ENCODE data around the gene TUBA4B. TPM values are rescaled to one million over a fixed set of nuclear protein-coding genes. Genes with fewer than 3 reads are reported as not detected.
A peak's percentile ranks its signal among the peaks of the same experiment; 100 is the strongest.

The TUBA4B gene
- total RNA-seq, 1 donor from 2014 or later: not detected

DNA sequence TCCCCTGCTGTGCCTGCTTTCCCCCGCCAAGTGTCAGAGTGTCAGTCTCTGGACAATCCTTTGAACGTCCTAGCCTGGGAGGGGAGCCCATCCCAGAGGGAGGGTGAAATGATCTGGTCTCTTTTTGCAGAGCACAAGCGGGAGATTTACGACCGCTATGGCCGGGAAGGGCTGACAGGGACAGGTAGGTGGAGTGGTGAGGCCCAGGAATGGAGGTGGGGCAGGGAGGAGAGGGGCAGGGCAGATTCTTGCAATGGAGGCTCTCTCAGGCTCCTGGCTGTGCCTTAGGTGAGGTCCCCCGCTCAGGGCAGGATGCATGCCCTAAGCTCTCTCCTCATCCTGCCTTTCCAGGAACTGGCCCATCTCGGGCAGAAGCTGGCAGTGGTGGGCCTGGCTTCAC lies 28.5 kb downstream of the TUBA4B start:
- Mint-ChIP-seq H3K27me3 (peaks cover 4% of the 10 kb centered on the region), H3K4me3 (peak overlapping the region; percentile 96), H3K4me1 (ENCODE audit: unreplicated experiment) (peaks cover 22% of the 10 kb centered on the region)

GRCh38 chr2:219282375-219282774 lies 29.3 kb downstream of the TUBA4B start:
- H3K27ac Mint-ChIP-seq: no peak overlapping the region
- no peaks in the 10 kb centered on the region for H3K9me3 Mint-ChIP-seq
- H3K36me3 Mint-ChIP-seq: peaks cover 9% of the 10 kb centered on the region
- DNase-seq (ENCODE audit: extremely low spot score, unreplicated experiment): no peak
- H3K27me3 Mint-ChIP-seq: peaks cover 4% of the 10 kb centered on the region
- H3K4me1 Mint-ChIP-seq (ENCODE audit: unreplicated experiment): peaks cover 23% of the 10 kb centered on the region
- no peak overlapping the region for H3K4me3 Mint-ChIP-seq
- no peak for TF ChIP-seq CTCF (conservative IDR thresholded peaks at IDR 0.05)

More for the DNA sequence above, 28.5 kb downstream of the TUBA4B start:
- Mint-ChIP-seq H3K9me3 (no peaks in the 10 kb centered on the region), H3K36me3 (peaks cover 9% of the 10 kb centered on the region), H3K27ac (peak overlapping the region; percentile 97)
- TF ChIP-seq CTCF (conservative IDR thresholded peaks at IDR 0.05): no peak
- no peak for DNase-seq (ENCODE audit: extremely low spot score, unreplicated experiment)

GRCh38 chr2:219282943-219283581 lies 30.0 kb downstream of the TUBA4B start:
- no peaks in the 10 kb centered on the region for H3K27me3 Mint-ChIP-seq
- TF ChIP-seq CTCF (conservative IDR thresholded peaks at IDR 0.05): no peak
- H3K36me3 Mint-ChIP-seq: peaks cover 9% of the 10 kb centered on the region
- H3K9me3 Mint-ChIP-seq: no peaks in the 10 kb centered on the region
- DNase-seq (ENCODE audit: extremely low spot score, unreplicated experiment): no peak
- peaks cover 16% of the 10 kb centered on the region for H3K4me1 Mint-ChIP-seq (ENCODE audit: unreplicated experiment)
- H3K4me3 Mint-ChIP-seq: peak overlapping the region; percentile 49
- H3K27ac Mint-ChIP-seq: peak overlapping the region; percentile 73

DNA sequence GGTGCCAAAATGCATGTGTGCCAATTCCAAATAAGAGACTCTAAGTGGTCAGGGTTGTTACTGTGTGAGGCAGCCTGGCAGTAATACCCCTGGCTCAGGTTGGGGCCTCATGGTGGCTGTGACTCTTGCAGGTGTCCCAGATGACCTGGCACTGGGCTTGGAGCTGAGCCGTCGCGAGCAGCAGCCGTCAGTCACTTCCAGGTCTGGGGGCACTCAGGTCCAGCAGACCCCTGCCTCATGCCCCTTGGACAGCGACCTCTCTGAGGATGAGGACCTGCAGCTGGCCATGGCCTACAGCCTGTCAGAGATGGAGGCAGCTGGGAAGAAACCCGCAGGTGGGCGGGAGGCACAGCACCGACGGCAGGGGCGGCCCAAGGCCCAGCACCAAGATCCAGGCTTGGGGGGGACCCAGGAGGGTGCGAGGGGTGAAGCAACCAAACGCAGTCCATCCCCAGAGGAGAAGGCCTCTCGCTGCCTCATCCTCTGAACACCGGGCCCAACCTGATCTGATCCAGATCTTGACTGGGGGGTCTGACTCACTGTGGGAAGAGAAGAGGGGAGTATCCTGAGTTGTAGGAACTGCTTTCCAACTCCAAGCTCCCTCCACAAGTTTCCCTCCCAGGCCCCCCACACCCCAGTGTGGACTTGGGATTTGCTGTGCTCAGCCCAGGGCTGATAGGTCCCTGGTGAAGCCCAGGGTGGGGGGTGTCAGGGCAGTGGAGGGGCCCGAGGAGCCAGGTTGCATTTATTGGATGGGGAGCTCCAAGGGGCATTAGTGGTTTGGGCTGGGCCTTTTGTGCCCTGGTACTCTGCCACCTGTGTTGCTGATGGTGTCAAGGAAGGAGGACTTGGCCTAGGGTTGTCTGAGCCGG lies 31.7 kb downstream of the TUBA4B start:
- H3K4me1 Mint-ChIP-seq (ENCODE audit: unreplicated experiment): peaks cover 7% of the 10 kb centered on the region
- H3K36me3 Mint-ChIP-seq: peaks cover 9% of the 10 kb centered on the region
- TF ChIP-seq CTCF (conservative IDR thresholded peaks at IDR 0.05): no peak
- H3K27ac Mint-ChIP-seq: no peak overlapping the region
- no peak overlapping the region for H3K4me3 Mint-ChIP-seq
- H3K9me3 Mint-ChIP-seq: no peaks in the 10 kb centered on the region
- DNase-seq (ENCODE audit: extremely low spot score, unreplicated experiment): no peak
- no peaks in the 10 kb centered on the region for H3K27me3 Mint-ChIP-seq

- Mint-ChIP-seq H3K27ac (peak overlapping the region; percentile 46), H3K9me3 (no peaks in the 10 kb centered on the region), H3K27me3 (no peaks in the 10 kb centered on the region), H3K4me3 (no peak overlapping the region), H3K4me1 (ENCODE audit: unreplicated experiment) (peaks cover 7% of the 10 kb centered on the region), H3K36me3 (peaks cover 9% of the 10 kb centered on the region)
- DNase-seq (ENCODE audit: extremely low spot score, unreplicated experiment): no peak
- TF ChIP-seq CTCF (conservative IDR thresholded peaks at IDR 0.05): no peak
These were observed 32.3 kb downstream of the TUBA4B start for GRCh38 chr2:219285373-219285735.

Data from type B pancreatic cell (in vitro differentiated cells).